NK-92 (cell line): ENCODE results near the gene LSP1.
"Not testable (repeated sequence)": the region's sequence is repeated elsewhere in the genome, so short reads cannot be mapped to it uniquely, and the experiment has no call there.

Experiments used
- DNase-seq: peaks from one replicate; lab custom pipeline; 2025; ENCODE audit not compliant: unreplicated experiment; lab: John Stamatoyannopoulos, UW

LSP1 gene

GRCh38 chr11:1937616-1938342 is 84.9 kb downstream of the LSP1 start:
- DNase-seq, result no peak

- DNase-seq, result no peak
Observed at GRCh38 chr11:1938343-1939005, 85.6 kb downstream of the LSP1 start.

GRCh38 chr11:1939006-1939625 is 86.2 kb downstream of the LSP1 start:
- no peak for DNase-seq

GRCh38 chr11:1939788-1940187 is 86.9 kb downstream of the LSP1 start:
- DNase-seq, result not testable (repeated sequence)
